H9 (cell line): ENCODE results near the gene SP100. TPM values are rescaled to one million over a fixed set of nuclear protein-coding genes. Genes with fewer than 3 reads are reported as not detected.

ENCODE experiments used
- DNase-seq: peaks from one replicate; pipeline ENCODE4 v3.0.0-alpha.2; 2017
- H2AFZ ChIP-seq: one replicate; pipeline ENCODE4 v1.6.1; 2013; ENCODE audit warnings: mild to moderate bottlenecking, low read length, control low read depth, moderate library complexity
- H2AK5ac ChIP-seq: 2 replicates; pipeline ENCODE4 v1.6.1; 2013; ENCODE audit warnings: low read length, control low read depth, mixed read lengths; ENCODE audit not compliant: insufficient read length
- H2BK120ac ChIP-seq: one replicate; pipeline ENCODE4 v1.6.1; 2013; ENCODE audit warnings: low read depth, mild to moderate bottlenecking, low read length, control low read depth, inconsistent platforms; ENCODE audit not compliant: poor library complexity, severe bottlenecking
- H2BK12ac ChIP-seq: 2 replicates; pipeline ENCODE4 v1.6.1; 2013; ENCODE audit warnings: low read length, control low read depth, mixed read lengths, low read depth; ENCODE audit not compliant: insufficient read length
- H2BK15ac ChIP-seq: 2 replicates; pipeline ENCODE4 v1.6.1; 2013; ENCODE audit warnings: low read depth, low read length, control low read depth
- H2BK20ac ChIP-seq: one replicate; pipeline ENCODE4 v1.6.1; 2013; ENCODE audit warnings: low read depth, mild to moderate bottlenecking, low read length, control low read depth, inconsistent platforms; ENCODE audit not compliant: poor library complexity, severe bottlenecking
- H2BK5ac ChIP-seq: 2 replicates; pipeline ENCODE4 v1.6.1; 2013; ENCODE audit warnings: low read length, control low read depth, mixed read lengths; ENCODE audit not compliant: insufficient read length
- H3K14ac ChIP-seq: 2 replicates; pipeline ENCODE4 v1.6.1; 2013; ENCODE audit warnings: low read length, control low read depth; ENCODE audit not compliant: insufficient read depth
- H3K18ac ChIP-seq: 2 replicates; pipeline ENCODE4 v1.6.1; 2013; ENCODE audit warnings: low read depth, mild to moderate bottlenecking, mixed read lengths, low read length, control low read depth; ENCODE audit not compliant: insufficient read length
- H3K23ac ChIP-seq: 2 replicates; pipeline ENCODE4 v1.6.1; 2013; ENCODE audit warnings: low read length, control low read depth, mixed read lengths, low read depth; ENCODE audit not compliant: insufficient read length
- H3K23me2 ChIP-seq: 2 replicates; pipeline ENCODE4 v1.6.1; 2013; ENCODE audit warnings: low read depth, mild to moderate bottlenecking, mixed read lengths, low read length, control low read depth; ENCODE audit not compliant: insufficient read length, poor library complexity, severe bottlenecking
- H3K27ac ChIP-seq: 2 replicates; pipeline ENCODE4 v1.5.1; 2013; ENCODE audit warnings: low read length, control low read depth, mixed read lengths, low read depth; ENCODE audit not compliant: insufficient read length
- H3K27me3 ChIP-seq: 2 replicates; pipeline ENCODE4 v1.6.1; 2013; ENCODE audit warnings: low read length, control low read depth, inconsistent platforms; ENCODE audit not compliant: insufficient read depth
- H3K4ac ChIP-seq: 2 replicates; pipeline ENCODE4 v1.6.1; 2013; ENCODE audit warnings: low read depth, mild to moderate bottlenecking, control low read depth, inconsistent platforms, low read length, moderate library complexity
- H3K4me1 ChIP-seq: 2 replicates; pipeline ENCODE4 v1.6.1; 2013; ENCODE audit warnings: low read length, control low read depth, inconsistent platforms; ENCODE audit not compliant: insufficient read depth
- H3K4me2 ChIP-seq: 2 replicates; pipeline ENCODE4 v1.6.1; 2013; ENCODE audit warnings: low read length, control low read depth, mixed read lengths; ENCODE audit not compliant: insufficient read length, insufficient read depth
- H3K56ac ChIP-seq: 2 replicates; pipeline ENCODE4 v1.6.1; 2013; ENCODE audit warnings: low read depth, mild to moderate bottlenecking, mixed read lengths, low read length, control low read depth; ENCODE audit not compliant: insufficient read length
- H3K79me1 ChIP-seq: 2 replicates; pipeline ENCODE4 v1.6.1; 2013; ENCODE audit warnings: low read depth, mild to moderate bottlenecking, moderate library complexity, low read length, control low read depth, inconsistent platforms; ENCODE audit not compliant: insufficient read depth, poor library complexity, severe bottlenecking
- H3K79me2 ChIP-seq: 2 replicates; pipeline ENCODE4 v1.6.1; 2013; ENCODE audit warnings: low read length, control low read depth, inconsistent platforms; ENCODE audit not compliant: insufficient read depth
- H3K9ac ChIP-seq: 2 replicates; pipeline ENCODE4 v1.6.1; 2013; ENCODE audit warnings: low read length, control low read depth, mixed read lengths; ENCODE audit not compliant: insufficient read length; ENCODE audit errors: extremely low read depth
- H3K9me3 ChIP-seq: one replicate; pipeline ENCODE4 v1.6.1; 2013; ENCODE audit warnings: low read depth, low read length, inconsistent platforms; ENCODE audit not compliant: control insufficient read depth
- H3T11ph ChIP-seq: one replicate; pipeline ENCODE4 v1.6.1; 2013; ENCODE audit warnings: mild to moderate bottlenecking, low read length, control low read depth, inconsistent platforms
- H4K20me1 ChIP-seq: one replicate; pipeline ENCODE4 v1.6.1; 2013; ENCODE audit not compliant: control insufficient read depth, insufficient read length, insufficient read depth
- H4K5ac ChIP-seq: 2 replicates; pipeline ENCODE4 v1.6.1; 2013; ENCODE audit warnings: low read depth, mild to moderate bottlenecking, mixed read lengths, low read length, control low read depth; ENCODE audit not compliant: insufficient read length
- H4K8ac ChIP-seq: replicated peaks from 2 replicates; pipeline ENCODE4 v1.6.1; 2013; ENCODE audit warnings: low read length, control low read depth, mixed read lengths, low read depth; ENCODE audit not compliant: insufficient read length
- H4K91ac ChIP-seq: 2 replicates; pipeline ENCODE4 v1.6.1; 2013; ENCODE audit warnings: low read depth, mild to moderate bottlenecking, moderate library complexity, mixed read lengths, low read length, control low read depth; ENCODE audit not compliant: insufficient read length
- H3K27ac Mint-ChIP-seq, 3 experiments: 2 replicates in 2 of 3; 3 replicates in 1 of 3; pipeline ENCODE4 v1.8.0; 2020 to 2021; ENCODE audit warnings: mixed read lengths in 3 of 3, mild to moderate bottlenecking in 1 of 3, moderate library complexity in 1 of 3
- H3K27me3 Mint-ChIP-seq: 2 replicates; pipeline ENCODE4 v1.8.0; 2021; ENCODE audit warnings: low read depth, mild to moderate bottlenecking, moderate library complexity, mixed read lengths
- H3K36me3 Mint-ChIP-seq, 3 experiments: 2 replicates in 2 of 3; 3 replicates in 1 of 3; pipeline ENCODE4 v1.8.0; 2020 to 2021; ENCODE audit warnings: low read depth in 3 of 3, mixed read lengths in 3 of 3; ENCODE audit not compliant: insufficient read depth in 1 of 3
- H3K4me1 Mint-ChIP-seq, 2 experiments: 2 replicates each; pipeline ENCODE4 v1.8.0; 2020; ENCODE audit warnings: mixed read lengths in 2 of 2
- H3K4me3 Mint-ChIP-seq, 2 experiments: 2 replicates in 1 of 2; 3 replicates in 1 of 2; pipeline ENCODE4 v1.8.0; 2020 to 2021; ENCODE audit warnings: mild to moderate bottlenecking in 2 of 2, mixed read lengths in 2 of 2, moderate library complexity in 1 of 2
- H3K9me3 Mint-ChIP-seq, 2 experiments: 2 replicates in 1 of 2; 3 replicates in 1 of 2; pipeline ENCODE4 v1.8.0; 2020; ENCODE audit warnings: mild to moderate bottlenecking in 2 of 2, mixed read lengths in 2 of 2, moderate library complexity in 1 of 2
- CTCF ChIP-seq: fragments of 200-600 bp; sonication (generic); conservative IDR thresholded peaks from 3 replicates; pipeline ENCODE4 v1.8.0; 2021; ENCODE audit warnings: antibody characterized with exemption, mild to moderate bottlenecking
- WGBS: extraction: QIAGEN DNeasy Blood & Tissue Kit; methylation state at CpG from one replicate; pipeline ENCODE4 v1.1.7; 2013; ENCODE audit warnings: missing lambda C conversion rate, low lambda C conversion rate, mixed read lengths; ENCODE audit not compliant: insufficient read length; ENCODE audit errors: extremely low coverage; 5-methylcytosine and 5-hydroxymethylcytosine counted together
- total RNA-seq: library from RNA; stranded (reverse); gene quantifications from 2 replicates; pipeline ENCODE4 v1.2.1, GENCODE V29; 2021

SP100 gene
- total RNA-seq, 1 experiment from 2014 or later, result 0.28 TPM

GRCh38 chr2:230412846-230413245 is 3.2 kb upstream of the SP100 start:
- Histone ChIP-seq H2AK5ac (no peak overlapping the region), H3K9ac (no peak overlapping the region), H3K4me2 (no peak overlapping the region), H2BK120ac (no peak overlapping the region), H3K9me3 (no peaks in the 10 kb centered on the region), H4K5ac (no peak overlapping the region), H2AFZ (no peak overlapping the region), H3K4ac (no peak overlapping the region), H3K27me3 (peaks cover 4% of the 10 kb centered on the region; the same call in 1 of the 2 replicates), H2BK15ac (no peak overlapping the region), H3K79me1 (no peaks in the 10 kb centered on the region), H3K14ac (no peak overlapping the region), H4K91ac (no peak overlapping the region), H3K23me2 (peaks cover 9% of the 10 kb centered on the region), H2BK5ac (no peak overlapping the region), H3K18ac (no peak overlapping the region), H3T11ph (no peak overlapping the region), H2BK20ac (no peak overlapping the region), H4K20me1 (no peaks in the 10 kb centered on the region), H3K56ac (no peak overlapping the region), H3K79me2 (no peaks in the 10 kb centered on the region), H2BK12ac (no peak overlapping the region), H3K27ac (no peak overlapping the region), H4K8ac (no peak overlapping the region), H3K23ac (no peak overlapping the region), H3K4me1 (no peaks in the 10 kb centered on the region)
- Mint-ChIP-seq H3K4me3 (no peak overlapping the region; a peak in 1 of 5 replicates), H3K4me1 (peaks cover 7 to 15% of the 10 kb centered on the region in 2 experiments; a peak in 3 of 4 replicates), H3K36me3 (no peaks in the 10 kb centered on the region), H3K9me3 (no peaks in the 10 kb centered on the region), H3K27me3 (peaks cover 48% of the 10 kb centered on the region), H3K27ac (no peak overlapping the region)
- TF ChIP-seq CTCF, result no peak
- no peak for DNase-seq
- no CpG with 5 or more reads among the region's 9 CpGs for WGBS
